Heart left ventricle (tissue), 16 donors: ENCODE measurements around the gene NSUN2. TPM values are rescaled to one million over a fixed set of nuclear protein-coding genes. Genes with fewer than 3 reads are reported as not detected.

Experiments
- ATAC-seq, 4 donors: fragments of 200-7000 bp; cut with Tn5 transposase; one replicate each; pipeline ENCODE4 v1.9.1; 2020 to 2022; ENCODE audit warnings: moderate library complexity in 4 of 4, mild to moderate bottlenecking in 3 of 4, moderate number of reproducible peaks in 1 of 4
- DNase-seq, 5 donors: peaks; one replicate each; pipeline ENCODE4 v3.0.0-alpha.2; 2020
- H3K27ac ChIP-seq, 12 donors: fragments of 200-600 bp; sonication (generic) in 4 of 12; one replicate each; pipeline versions ENCODE4 v1.5.0 to v1.8.0; 2016 to 2022; ENCODE audit warnings: mild to moderate bottlenecking in 2 of 12
- H3K27me3 ChIP-seq, 9 donors: fragments of 200-600 bp; sonication (generic) in 2 of 9; one replicate each; pipeline versions ENCODE4 v1.5.1 to v1.8.0; 2016 to 2022; ENCODE audit warnings: mild to moderate bottlenecking in 3 of 9
- H3K36me3 ChIP-seq, 9 donors: fragments of 200-600 bp; sonication (generic) in 2 of 9; one replicate each; pipeline versions ENCODE4 v1.5.0 to v1.8.0; 2018 to 2022; ENCODE audit warnings: mild to moderate bottlenecking in 2 of 9
- H3K4me1 ChIP-seq, 12 donors: fragments of 200-600 bp; sonication (generic) in 4 of 12; one replicate each; pipeline versions ENCODE4 v1.5.0 to v1.8.0; 2016 to 2022; ENCODE audit warnings: mild to moderate bottlenecking in 3 of 12
- H3K4me3 ChIP-seq, 12 donors: fragments of 200-600 bp; sonication (generic) in 4 of 12; one replicate each; pipeline versions ENCODE4 v1.5.0 to v1.8.0; 2017 to 2022; ENCODE audit warnings: mild to moderate bottlenecking in 9 of 12, moderate library complexity in 4 of 12
- H3K9me3 ChIP-seq, 12 donors: fragments of 200-600 bp; sonication (generic) in 4 of 12; one replicate each; pipeline versions ENCODE4 v1.5.0 to v1.8.0; 2016 to 2022; ENCODE audit warnings: mild to moderate bottlenecking in 1 of 12
- POLR2A ChIP-seq, 2 donors: fragments of 450-650 bp; IDR thresholded peaks; one replicate each; pipeline ENCODE4 v1.6.1; 2017; ENCODE audit warnings: antibody characterized with exemption in 2 of 2, mild to moderate bottlenecking in 2 of 2, moderate library complexity in 2 of 2
- WGBS, 4 donors: extraction: QIAGEN DNeasy Blood & Tissue Kit in 2 of 4; methylation state at CpG; one replicate each; pipeline versions ENCODE4 v1.1.5 to v1.1.7; 2013 to 2018; 5-methylcytosine and 5-hydroxymethylcytosine counted together
- intact Hi-C, 10 donors: fragments of 100-400 bp; cut with DNase I; formaldehyde crosslinking; loops; one replicate each; pipeline versions ENCODE4 v1.11.1 to v1.14.2; 2022
- polyA plus RNA-seq, 2 donors: library from polyadenylated mRNA; stranded (reverse); fragments of 200-250 nt; gene quantifications; one replicate each; pipeline ENCODE4 v1.2.3, GENCODE V29; 2013
- total RNA-seq, 9 donors: library from RNA; depleted of rRNA in 2 of 9; stranded (reverse); fragments of >200 nt in 2 of 9; fragmentation: NEBNext Ultra II Directional in 3 of 9; extraction: Animal tissue kit (Norgen Biotek cat#: 25700) in 3 of 9; gene quantifications; one replicate each; pipeline versions ENCODE4 v1.1.0 to v1.2.4, GENCODE V29; 2016 to 2023
- TF ChIP-seq, protein P1 (sequence below), 12 donors: fragments of 200-600 bp; sonication (generic) in 4 of 12; IDR thresholded peaks; one replicate each; pipeline versions ENCODE4 v1.5.0 to v1.8.0; 2018 to 2022; ENCODE audit warnings: antibody characterized with exemption in 12 of 12, mild to moderate bottlenecking in 5 of 12
- donor health status: ischemic (EF 13 %, LVEDD 7.1; RV severe dilation, severe dysfunction).
- donor health status: healthy with polysubstance abuse.
- donor health status: DM: no; HTN: yes; CAD: no.
- donor health status: DM: no; HTN: no; CAD: no.
- donor health status: ischemic (EF 25% LVEDD 6.9; RV normal size, moderate dysfunction).
- donor health status: ischemic (EF 25% LVEDD 5.7; RV mildly dilated, moderate dysfunction).
- donor health status: healthy.
- donor health status: DM: yes; HTN: yes; CAD: no.
- donor health status: ischemic (EF 35%, LVEDD 5.7; RV mildly dilated, moderate dysfunction).
- donor health status: nonischemic (EF 11% LVEDD 7.7; RV severe dilation, severe dysfunction).
- donor health status: DM: yes; HTN: yes; CAD: no.
- donor health status: PGD.
- donor health status: ischemic (EF 29% LVEDD 5.4; RV normal size, mild dysfunction).
- donor health status: nonischemic (EF 23%, LVEDD 6.1; RV moderate dilation, normal function).

Gene NSUN2
- total and polyA plus RNA-seq, 11 donors: 21.9 to 42.7 (median 34.0) TPM

DNA sequence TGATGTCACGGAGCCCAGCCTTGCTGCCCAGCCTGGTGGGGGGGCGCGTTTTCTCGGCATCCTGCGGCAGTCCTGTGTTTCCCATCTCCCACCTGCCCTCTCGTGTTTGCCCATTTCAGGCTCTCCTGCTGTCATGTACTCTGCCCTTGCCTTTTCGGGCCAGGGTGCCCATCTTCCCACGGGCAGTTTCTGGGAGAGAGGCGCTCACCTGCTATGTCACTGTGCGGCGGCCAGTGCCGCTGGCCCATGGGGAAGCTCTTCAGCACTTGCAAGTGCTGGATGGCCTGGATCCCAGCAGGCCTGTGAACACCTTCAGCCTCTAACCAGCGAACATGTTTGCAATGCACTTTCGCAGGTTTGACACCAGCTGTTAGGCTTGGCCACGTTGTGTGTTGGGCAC, 33.9 kb upstream of the NSUN2 start:
- Histone ChIP-seq H3K9me3 (no peaks in the 10 kb centered on the region), H3K36me3 (peaks cover 0 to 32% (median 6%) of the 10 kb centered on the region in 9 donors), H3K4me3 (no peak overlapping the region), H3K4me1 (no peaks in the 10 kb centered on the region), H3K27me3 (no peaks in the 10 kb centered on the region), H3K27ac (no peak overlapping the region)
- intact Hi-C loops: no loop called here
- ATAC-seq (no peak), DNase-seq (no peak)
- WGBS, 4 donors: 91 to 95% (median 94%) methylated on average over 15 of the region's 15 CpGs
- no peak for TF ChIP-seq POLR2A (IDR thresholded peaks at IDR 0.05)
- TF ChIP-seq, protein P1, sequence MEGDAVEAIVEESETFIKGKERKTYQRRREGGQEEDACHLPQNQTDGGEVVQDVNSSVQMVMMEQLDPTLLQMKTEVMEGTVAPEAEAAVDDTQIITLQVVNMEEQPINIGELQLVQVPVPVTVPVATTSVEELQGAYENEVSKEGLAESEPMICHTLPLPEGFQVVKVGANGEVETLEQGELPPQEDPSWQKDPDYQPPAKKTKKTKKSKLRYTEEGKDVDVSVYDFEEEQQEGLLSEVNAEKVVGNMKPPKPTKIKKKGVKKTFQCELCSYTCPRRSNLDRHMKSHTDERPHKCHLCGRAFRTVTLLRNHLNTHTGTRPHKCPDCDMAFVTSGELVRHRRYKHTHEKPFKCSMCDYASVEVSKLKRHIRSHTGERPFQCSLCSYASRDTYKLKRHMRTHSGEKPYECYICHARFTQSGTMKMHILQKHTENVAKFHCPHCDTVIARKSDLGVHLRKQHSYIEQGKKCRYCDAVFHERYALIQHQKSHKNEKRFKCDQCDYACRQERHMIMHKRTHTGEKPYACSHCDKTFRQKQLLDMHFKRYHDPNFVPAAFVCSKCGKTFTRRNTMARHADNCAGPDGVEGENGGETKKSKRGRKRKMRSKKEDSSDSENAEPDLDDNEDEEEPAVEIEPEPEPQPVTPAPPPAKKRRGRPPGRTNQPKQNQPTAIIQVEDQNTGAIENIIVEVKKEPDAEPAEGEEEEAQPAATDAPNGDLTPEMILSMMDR (IDR thresholded peaks at IDR 0.05): no peak

DNA sequence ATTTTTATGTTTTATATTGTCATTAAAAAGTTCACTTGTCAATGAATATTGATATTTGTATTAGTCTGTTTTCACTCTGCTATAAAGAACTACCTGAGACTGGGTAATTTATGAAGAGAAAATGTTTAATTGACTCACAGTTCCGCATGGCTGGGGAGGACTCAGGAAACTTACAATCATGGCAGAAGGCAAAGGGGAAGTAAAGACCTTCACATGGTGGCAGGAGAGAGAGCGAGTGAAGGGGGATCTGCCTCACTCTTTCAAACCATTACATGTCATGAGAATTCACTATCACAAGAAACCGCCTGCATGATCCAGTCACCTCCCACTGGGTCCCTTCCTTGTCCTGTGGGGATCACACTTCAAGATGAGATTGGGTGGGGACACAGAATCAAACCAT, 27.8 kb upstream of the NSUN2 start:
- Histone ChIP-seq H3K4me3 (no peak overlapping the region), H3K27me3 (no peaks in the 10 kb centered on the region), H3K4me1 (no peaks in the 10 kb centered on the region), H3K27ac (no peak overlapping the region), H3K36me3 (peaks cover 0 to 48% (median 26%) of the 10 kb centered on the region in 9 donors), H3K9me3 (peaks cover 0 to 20% (median 12%) of the 10 kb centered on the region in 12 donors)
- ATAC-seq: no peak
- intact Hi-C loops: no loop called here
- 97 to 100% (median 98%) methylated on average over 3 of the region's 3 CpGs for WGBS, 4 donors
- TF ChIP-seq, protein P1 (IDR thresholded peaks at IDR 0.05): no peak
- TF ChIP-seq POLR2A (IDR thresholded peaks at IDR 0.05): no peak
- no peak for DNase-seq

DNA sequence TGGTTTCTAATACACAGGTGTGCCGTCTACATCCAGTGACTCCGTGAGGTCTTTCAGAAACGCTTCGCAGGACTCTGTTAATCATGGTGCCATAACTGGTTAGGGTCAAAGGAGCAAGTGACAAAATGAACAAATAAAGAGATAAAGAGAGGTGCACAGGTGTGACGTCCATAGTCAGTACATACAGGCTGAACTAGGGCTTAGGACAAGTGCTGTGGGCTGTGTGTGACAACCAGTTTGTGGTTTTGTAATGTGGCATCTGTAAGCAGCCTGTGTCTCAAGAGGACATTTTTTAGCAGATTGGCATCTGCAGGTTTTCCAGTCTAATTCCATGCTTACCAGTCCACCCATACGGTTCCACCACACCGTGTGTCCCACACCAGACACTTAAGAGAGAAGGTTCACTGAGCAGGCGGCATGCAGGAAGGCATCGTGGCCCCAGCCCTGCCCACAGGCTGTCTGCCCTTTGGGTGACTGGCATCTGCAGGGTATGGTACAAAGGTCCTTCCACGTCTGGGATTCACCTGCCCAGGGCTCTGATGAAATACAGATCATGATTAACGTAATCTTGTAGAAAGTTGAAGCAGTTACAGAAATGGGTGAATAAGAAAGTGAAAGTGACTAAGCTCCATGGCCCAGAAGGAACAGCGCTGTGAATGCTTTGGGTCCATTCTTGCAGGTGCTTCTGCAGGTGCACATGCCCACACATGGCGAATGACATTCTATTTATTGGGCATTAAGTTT, 27.3 kb upstream of the NSUN2 start:
- DNase-seq (no peak), ATAC-seq (no peak)
- H3K27ac ChIP-seq: no peak overlapping the region
- no peak overlapping the region for H3K4me3 ChIP-seq
- intact Hi-C loops: no loop called here
- peaks cover 0 to 53% (median 29%) of the 10 kb centered on the region in 9 donors for H3K36me3 ChIP-seq
- 94 to 95% (median 94%) methylated on average over 13 of the region's 13 CpGs for WGBS, 4 donors
- H3K4me1 ChIP-seq: no peaks in the 10 kb centered on the region
- TF ChIP-seq, protein P1 (IDR thresholded peaks at IDR 0.05): no peak
- TF ChIP-seq POLR2A (IDR thresholded peaks at IDR 0.05): no peak
- peaks cover 0 to 21% (median 12%) of the 10 kb centered on the region in 12 donors for H3K9me3 ChIP-seq
- H3K27me3 ChIP-seq: no peaks in the 10 kb centered on the region

DNA sequence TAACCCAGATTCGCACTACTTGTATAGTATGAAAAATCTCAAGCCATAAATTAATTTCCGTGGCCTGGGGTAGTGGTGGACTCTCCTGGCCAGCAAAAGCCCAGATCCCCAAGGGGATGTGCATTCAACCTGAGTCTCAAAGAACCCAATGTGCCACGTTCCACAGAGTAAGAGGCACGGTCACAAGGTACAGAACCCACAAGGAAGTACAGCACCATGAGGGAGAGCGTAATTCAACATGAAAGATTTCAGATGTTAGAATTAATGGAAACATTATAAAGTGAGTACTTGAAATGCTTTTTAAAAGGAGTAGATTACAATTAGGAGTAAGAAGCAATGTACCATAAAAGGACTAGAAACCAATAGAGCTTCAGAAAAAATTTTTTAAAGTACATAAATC, 23.8 kb upstream of the NSUN2 start:
- Histone ChIP-seq H3K4me3 (no peak overlapping the region), H3K4me1 (no peaks in the 10 kb centered on the region), H3K27ac (no peak overlapping the region), H3K9me3 (peaks cover 0 to 21% (median 12%) of the 10 kb centered on the region in 12 donors), H3K36me3 (peaks cover 0 to 55% (median 34%) of the 10 kb centered on the region in 9 donors), H3K27me3 (no peaks in the 10 kb centered on the region)
- WGBS, 4 donors: 95 to 99% (median 98%) methylated on average over 5 of the region's 5 CpGs
- ATAC-seq (no peak), DNase-seq (no peak)
- intact Hi-C loops: no loop called here
- TF ChIP-seq POLR2A (IDR thresholded peaks at IDR 0.05): no peak
- TF ChIP-seq, protein P1 (IDR thresholded peaks at IDR 0.05): no peak
